ENCODE data around the gene IVNS1ABP. TPM values are rescaled to one million over a fixed set of nuclear protein-coding genes. Genes with fewer than 3 reads are reported as not detected.

The IVNS1ABP gene
- total and polyA plus RNA-seq, 9 donors = 31.2 to 73.9 (median 54.2) TPM

- 95 to 96% (median 95%) methylated on average over 4 of the region's 4 CpGs for WGBS, 3 donors
- intact Hi-C loops (cut with DNase I) = no loop called here
Observed at GRCh38 chr1:185250063-185250462, 67.0 kb downstream of the IVNS1ABP start.

GRCh38 chr1:185249563-185249962 lies 67.5 kb downstream of the IVNS1ABP start:
- intact Hi-C loops (cut with DNase I) = no loop called here
- no peak for TF ChIP-seq CTCF (IDR thresholded peaks at IDR 0.05)
- no peak for TF ChIP-seq EP300 (IDR thresholded peaks at IDR 0.05)
- no peak for TF ChIP-seq POLR2A (IDR thresholded peaks at IDR 0.05)
- Histone ChIP-seq H3K36me3 (no peaks in the 10 kb centered on the region), H3K9me3 (no peaks in the 10 kb centered on the region), H3K4me1 (ENCODE audit: insufficient read depth) (no peaks in the 10 kb centered on the region), H3K4me3 (no peak overlapping the region), H3K27me3 (no peaks in the 10 kb centered on the region), H3K27ac (no peak overlapping the region)
- 60 to 66% (median 61%) methylated on average over 2 of the region's 2 CpGs for WGBS, 3 donors
- no peak for DNase-seq

More at GRCh38 chr1:185250063-185250462, 67.0 kb downstream of the IVNS1ABP start:
- H3K4me3 ChIP-seq = no peak overlapping the region
- H3K36me3 ChIP-seq = no peaks in the 10 kb centered on the region
- no peaks in the 10 kb centered on the region for H3K27me3 ChIP-seq
- H3K27ac ChIP-seq = no peak overlapping the region
- DNase-seq = no peak
- TF ChIP-seq EP300 (IDR thresholded peaks at IDR 0.05) (no peak), CTCF (IDR thresholded peaks at IDR 0.05) (no peak), POLR2A (IDR thresholded peaks at IDR 0.05) (no peak)
- H3K4me1 ChIP-seq (ENCODE audit: insufficient read depth) = no peaks in the 10 kb centered on the region
- H3K9me3 ChIP-seq = no peaks in the 10 kb centered on the region

Small RNAs within 50 kb of the gene (small RNA-seq; reads per million reads assigned to genes)
- gene RF00019 = not detected

Other genes starting within 250 kb of the IVNS1ABP start
- 10 to 100 TPM; 13.1 to 24.9 (median 20.2) TPM for gene TRMT1L, start 160.3 kb downstream of the IVNS1ABP start, total RNA-seq
- gene TRMT1L, start 160.3 kb downstream of the IVNS1ABP start, polyA plus RNA-seq = 10 to 100 TPM in 1 of 2 donors, 1 to 10 TPM in 1; 8.0 to 15.8 TPM
- 10 to 100 TPM in 2 of 7 donors, 1 to 10 TPM in 5; 7.8 to 16.6 (median 9.4) TPM for gene SWT1, start 160.1 kb downstream of the IVNS1ABP start, total RNA-seq
- gene SWT1, start 160.1 kb downstream of the IVNS1ABP start, polyA plus RNA-seq = 1 to 10 TPM; 3.3 to 5.9 TPM